ENCODE data around the gene YDJC. TPM values are rescaled to one million over a fixed set of nuclear protein-coding genes. Genes with fewer than 3 reads are reported as not detected.

Gene YDJC
- 7.9 and 8.7 TPM in 2 replicates for total RNA-seq

GRCh38 chr22:21629255-21630149 lies at the start of gene YDJC:
Gene YDJC, minus strand, starts transcription at chr22:21630022. Its CDS starts 8 bp downstream, at chr22:21630014.

DNA sequence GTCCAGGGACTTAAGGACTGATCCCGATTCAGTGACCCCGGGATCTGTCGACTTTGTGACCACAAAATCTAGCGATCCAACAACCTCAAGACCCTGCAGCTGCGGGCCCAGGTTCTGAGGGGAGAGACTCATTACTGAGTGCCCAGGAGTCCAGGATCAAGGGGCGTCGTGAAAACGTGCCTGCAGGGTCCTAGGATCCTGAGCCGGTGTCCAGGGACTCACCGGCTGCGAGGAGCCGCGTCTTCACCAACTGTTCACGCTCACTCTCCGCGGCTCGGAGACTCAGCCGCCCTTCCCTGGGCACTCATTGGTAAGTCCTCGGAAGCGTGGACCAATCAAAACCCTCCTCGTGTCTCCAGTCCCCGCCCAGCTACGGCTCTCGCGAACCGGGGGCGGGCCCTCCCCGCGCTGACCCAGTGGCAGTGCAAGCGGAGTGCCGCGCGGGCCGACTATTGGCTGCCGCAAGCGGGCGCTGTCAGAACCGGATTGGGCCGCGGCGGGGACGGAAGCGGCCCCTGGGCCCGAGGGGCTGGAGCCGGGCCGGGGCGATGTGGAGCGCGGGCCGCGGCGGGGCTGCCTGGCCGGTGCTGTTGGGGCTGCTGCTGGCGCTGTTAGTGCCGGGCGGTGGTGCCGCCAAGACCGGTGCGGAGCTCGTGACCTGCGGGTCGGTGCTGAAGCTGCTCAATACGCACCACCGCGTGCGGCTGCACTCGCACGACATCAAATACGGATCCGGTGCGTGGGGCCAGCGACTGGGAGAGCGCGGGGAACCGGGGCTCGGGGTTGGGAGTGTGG lies 12.2 kb upstream of the YDJC start, which contains the start of gene SDF2L1:
TSS of gene SDF2L1 (plus strand) at position 514 of the 795 bp plus-strand sequence. CDS start at position 549, 35 bp downstream.

DNA sequence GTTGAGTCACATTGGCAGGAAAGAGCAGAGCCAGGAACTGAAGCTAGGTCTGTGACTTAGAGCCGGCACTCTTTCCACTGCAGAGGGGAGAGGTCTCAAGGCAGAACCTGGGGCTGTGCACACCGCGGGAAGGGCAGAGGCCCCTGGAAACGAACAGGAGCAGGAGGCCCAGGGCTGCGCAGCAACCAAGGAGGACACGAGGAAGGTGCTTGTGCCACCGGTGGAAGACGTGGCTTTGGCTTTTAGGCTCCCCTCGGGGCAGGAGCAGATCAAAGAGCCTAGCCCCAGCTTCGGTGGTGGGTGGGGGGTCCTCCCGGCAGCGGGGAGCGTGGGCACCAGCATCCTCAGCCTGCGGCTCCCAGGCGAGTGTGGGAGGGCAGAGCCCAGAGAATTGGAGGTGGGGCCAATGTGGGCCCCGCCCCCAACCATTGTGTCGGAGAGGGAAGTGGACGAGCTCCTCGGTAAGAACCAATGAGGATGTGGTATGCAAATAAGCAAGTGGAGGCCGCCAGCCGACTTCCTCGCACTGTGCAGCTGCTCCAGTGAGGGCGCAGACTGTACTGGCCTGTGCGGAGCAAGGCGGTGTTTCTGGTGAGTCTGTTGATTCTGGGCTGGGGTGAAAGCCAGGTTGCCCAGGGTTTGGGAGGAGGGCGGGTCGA lies 2.5 kb upstream of the YDJC start, which contains the start of gene CCDC116:
TSS of gene CCDC116 (plus strand) at position 524 of the 659 bp plus-strand sequence. CDS start 422 bp downstream, outside the sequence.

Other genes with a start within 250 kb of the YDJC start
- gene RIMBP3B, start 246.3 kb downstream of the YDJC start, total RNA-seq, result 0.19 and 0.26 TPM in 2 replicates
- gene HIC2, start 212.7 kb downstream of the YDJC start, total RNA-seq, result 1.6 and 2.0 TPM in 2 replicates
- gene TMEM191C, start 162.6 kb downstream of the YDJC start, total RNA-seq, result 2.9 and 3.0 TPM in 2 replicates
- 0.19 and 0.53 TPM in 2 replicates for gene RIMBP3C, start 78.6 kb downstream of the YDJC start, total RNA-seq
- 36.6 and 40.9 TPM in 2 replicates for gene UBE2L3, start 62.3 kb downstream of the YDJC start, total RNA-seq
- gene CCDC116, start 2.7 kb upstream of the YDJC start, total RNA-seq, result 0.19 TPM in 1 of 2 replicates, not detected in the other
- gene SDF2L1, start 12.3 kb upstream of the YDJC start, total RNA-seq, result 20.0 and 37.4 TPM in 2 replicates
- 16.9 and 23.5 TPM in 2 replicates for gene PPIL2, start 36.0 kb upstream of the YDJC start, total RNA-seq
- gene YPEL1, start 105.8 kb upstream of the YDJC start, total RNA-seq, result 1.3 and 1.4 TPM in 2 replicates
- 59.4 and 62.8 TPM in 2 replicates for gene MAPK1, start 237.6 kb upstream of the YDJC start, total RNA-seq